Glomerular visceral epithelial cell (primary cell): ENCODE results near the gene CEP97.
A peak's percentile ranks its signal among the peaks of the same experiment; 100 is the strongest.

ENCODE experiments used
- DNase-seq: peaks from one replicate; pipeline ENCODE4 v3.0.0-alpha.2; 2016; ENCODE audit errors: extremely low spot score

Gene CEP97

GRCh38 chr3:101813817-101814440, 89.5 kb downstream of the CEP97 start:
- peak; percentile 46 for DNase-seq

- DNase-seq, result no peak
These were observed 90.4 kb downstream of the CEP97 start for GRCh38 chr3:101814835-101815234.

- DNase-seq, result no peak
These were observed 92.1 kb downstream of the CEP97 start for GRCh38 chr3:101816215-101817149.

GRCh38 chr3:101817992-101818391, 93.6 kb downstream of the CEP97 start:
- no peak for DNase-seq

GRCh38 chr3:101819649-101820206, 95.3 kb downstream of the CEP97 start:
- DNase-seq, result no peak
